Activated naive CD4-positive, alpha-beta T cell treated with anti-CD3 and anti-CD28 coated beads, Interleukin-2, amount 10 ng/mL, durations not matched to agents 5 hours and 36 hours (primary cell): Measurements from ENCODE around the gene BSDC1. TPM values are rescaled to one million over a fixed set of nuclear protein-coding genes. Genes with fewer than 3 reads are reported as not detected.

ENCODE experiments used
- total RNA-seq, 2 experiments: library from RNA; stranded (reverse); gene quantifications; one replicate each; pipeline ENCODE4 v1.2.3, GENCODE V29; 2021

BSDC1 gene
- total RNA-seq: 10 to 100 TPM; 50.2 to 50.7 TPM

GRCh38 chr1:32394141-32394889 lies at the start of gene BSDC1:
Gene BSDC1 (minus strand): TSS chr1:32394441. CDS start chr1:32394414, 27 bp downstream.

GRCh38 chr1:32362474-32363313 lies 31.5 kb downstream of the BSDC1 start, which contains the start of the genes FAM229A and TSSK3:
Gene FAM229A (minus strand): TSS chr1:32362485. CDS start chr1:32362091, 394 bp downstream.
Gene TSSK3 (plus strand): TSS chr1:32362539. CDS start chr1:32362702, 163 bp downstream.

GRCh38 chr1:32335790-32336590 lies 58.3 kb downstream of the BSDC1 start, which contains the start of gene MARCKSL1:
Gene MARCKSL1 (minus strand): TSS chr1:32336233. CDS start chr1:32336033, 200 bp downstream.

Other genes with a start within 250 kb of the BSDC1 start
- gene TXLNA, start 214.8 kb downstream of the BSDC1 start, total RNA-seq: 10 to 100 TPM; 55.6 to 56.4 TPM
- gene CCDC28B, start 193.8 kb downstream of the BSDC1 start, total RNA-seq: 10 to 100 TPM; 34.7 to 37.7 TPM
- gene IQCC, start 188.8 kb downstream of the BSDC1 start, total RNA-seq: 1 to 10 TPM; 3.6 to 4.3 TPM
- gene DCDC2B, start 185.4 kb downstream of the BSDC1 start, total RNA-seq: under 1 TPM; 0.10 to 0.14 TPM
- gene TMEM234, start 172.1 kb downstream of the BSDC1 start, total RNA-seq: 10 to 100 TPM; 16.8 to 17.9 TPM
- 100 to 1,000 TPM; 156 to 169 TPM for gene EIF3I, start 172.0 kb downstream of the BSDC1 start, total RNA-seq
- gene FAM167B, start 147.2 kb downstream of the BSDC1 start, total RNA-seq: under 1 TPM; 0.58 to 0.67 TPM
- gene LCK, start 143.2 kb downstream of the BSDC1 start, total RNA-seq: 100 to 1,000 TPM; 441 to 449 TPM
- 100 to 1,000 TPM; 194 to 207 TPM for gene HDAC1, start 102.4 kb downstream of the BSDC1 start, total RNA-seq
- 10 to 100 TPM; 58.5 to 59.6 TPM for gene MARCKSL1, start 58.2 kb downstream of the BSDC1 start, total RNA-seq
- gene FAM229A, start 32.0 kb downstream of the BSDC1 start, total RNA-seq: 10 to 100 TPM; 11.4 to 13.5 TPM
- 1 to 10 TPM; 1.1 to 1.5 TPM for gene TSSK3, start 31.9 kb downstream of the BSDC1 start, total RNA-seq
- not detected for gene ZBTB8B, start 70.6 kb upstream of the BSDC1 start, total RNA-seq
- gene ZBTB8A, start 145.0 kb upstream of the BSDC1 start, total RNA-seq: under 1 TPM; 0.26 to 0.30 TPM